SK-N-SH treated with all-trans-retinoic acid at 6 μM for 48 hours (cell line): ENCODE results near the gene CDK18.

ENCODE experiments used
- ATAC-seq: fragments of 200-7000 bp; cut with Tn5 transposase; 3 replicates; pipeline ENCODE4 v1.9.1; 2020; ENCODE audit warnings: mild to moderate bottlenecking, moderate library complexity
- ARNTL ChIP-seq: fragments of 450-650 bp; formaldehyde crosslinking; IDR thresholded peaks from 2 replicates; pipeline ENCODE4 v1.5.0; 2020; ENCODE audit warnings: low read depth, mild to moderate bottlenecking, moderate library complexity, borderline replicate concordance
- BACH2 ChIP-seq: fragments of 250-450 bp; sonication (Bioruptor Pico); IDR thresholded peaks from 2 replicates; pipeline ENCODE4 v1.9.0; 2021; ENCODE audit warnings: mild to moderate bottlenecking, borderline replicate concordance
- CREB5 ChIP-seq: fragments of 250-450 bp; sonication (Bioruptor Pico); IDR thresholded peaks from 2 replicates; pipeline ENCODE4 v1.5.1; 2020; ENCODE audit warnings: low read depth, mild to moderate bottlenecking, moderate library complexity
- CSDC2 ChIP-seq: fragments of 250-450 bp; sonication (Bioruptor Pico); IDR thresholded peaks from 2 replicates; pipeline ENCODE4 v1.5.0; 2020; ENCODE audit warnings: mild to moderate bottlenecking, moderate library complexity
- CSRNP3 ChIP-seq: fragments of 250-450 bp; sonication (Bioruptor Pico); IDR thresholded peaks from 2 replicates; pipeline ENCODE4 v1.5.1; 2021; ENCODE audit warnings: mild to moderate bottlenecking, moderate library complexity
- GLIS3 ChIP-seq: fragments of 250-450 bp; sonication (Bioruptor Pico); IDR thresholded peaks from 2 replicates; pipeline ENCODE4 v1.5.0; 2020; ENCODE audit warnings: mild to moderate bottlenecking, moderate library complexity
- ISL1 ChIP-seq: fragments of 250-450 bp; sonication (Bioruptor Pico); IDR thresholded peaks from 2 replicates; pipeline ENCODE4 v2.1.2; 2022; ENCODE audit warnings: mild to moderate bottlenecking, moderate library complexity
- OSR1 ChIP-seq: fragments of 250-450 bp; sonication (Bioruptor Pico); IDR thresholded peaks from 2 replicates; pipeline ENCODE4 v1.8.0; 2022; ENCODE audit warnings: moderate library complexity, mild to moderate bottlenecking, inconsistent platforms
- PATZ1 ChIP-seq: fragments of 250-450 bp; sonication (Bioruptor Pico); IDR thresholded peaks from 2 replicates; pipeline ENCODE4 v1.8.0; 2020; ENCODE audit warnings: mild to moderate bottlenecking, moderate library complexity, borderline replicate concordance
- PPARA ChIP-seq: fragments of 250-450 bp; sonication (Bioruptor Pico); IDR thresholded peaks from 2 replicates; pipeline ENCODE4 v1.5.0; 2020; ENCODE audit warnings: mild to moderate bottlenecking, borderline replicate concordance
- RARB ChIP-seq: fragments of 250-450 bp; sonication (Bioruptor Pico); IDR thresholded peaks from 2 replicates; pipeline ENCODE4 v1.8.0; 2021; ENCODE audit warnings: mild to moderate bottlenecking, moderate library complexity
- SNAI2 ChIP-seq: fragments of 250-450 bp; sonication (Bioruptor Pico); IDR thresholded peaks from 2 replicates; pipeline ENCODE4 v1.5.0; 2020; ENCODE audit warnings: mild to moderate bottlenecking, moderate library complexity
- TCF4 ChIP-seq: fragments of 250-450 bp; sonication (Bioruptor Pico); IDR thresholded peaks from 2 replicates; pipeline ENCODE4 v1.8.0; 2021; ENCODE audit warnings: mild to moderate bottlenecking, moderate library complexity, borderline replicate concordance
- TOX ChIP-seq: fragments of 250-450 bp; sonication (Bioruptor Pico); IDR thresholded peaks from 2 replicates; pipeline ENCODE4 v1.8.0; 2021; ENCODE audit warnings: mild to moderate bottlenecking, moderate library complexity, borderline replicate concordance
- TSHZ2 ChIP-seq: fragments of 250-450 bp; sonication (Bioruptor Pico); IDR thresholded peaks from 2 replicates; pipeline ENCODE4 v1.5.0; 2020; ENCODE audit warnings: mild to moderate bottlenecking, moderate library complexity
- ZC3H10 ChIP-seq: fragments of 250-450 bp; sonication (Bioruptor Pico); IDR thresholded peaks from 2 replicates; pipeline ENCODE4 v1.5.1; 2021; ENCODE audit warnings: mild to moderate bottlenecking, moderate library complexity
- ZFP30 ChIP-seq: fragments of 450-650 bp; formaldehyde crosslinking; IDR thresholded peaks from 2 replicates; pipeline ENCODE4 v1.5.0; 2022; ENCODE audit warnings: mild to moderate bottlenecking, moderate library complexity
- ZNF565 ChIP-seq: fragments of 450-650 bp; formaldehyde crosslinking; conservative IDR thresholded peaks from 2 replicates; pipeline ENCODE4 v1.5.0; 2020; ENCODE audit warnings: low read depth, mild to moderate bottlenecking, moderate library complexity
- ZNF70 ChIP-seq: fragments of 450-650 bp; formaldehyde crosslinking; IDR thresholded peaks from 2 replicates; pipeline ENCODE4 v1.5.0; 2020; ENCODE audit warnings: mild to moderate bottlenecking, moderate library complexity
- ZNF8 ChIP-seq: fragments of 450-650 bp; formaldehyde crosslinking; IDR thresholded peaks from 2 replicates; pipeline ENCODE4 v1.5.0; 2020; ENCODE audit warnings: mild to moderate bottlenecking, moderate library complexity

The CDK18 gene

GRCh38 chr1:205513774-205514173, 9.3 kb downstream of the CDK18 start (continued):
- TF ChIP-seq CSRNP3 (CRISPR knock-in tag) (no peak), BACH2 (no peak)
- TF ChIP-seq, all 23 proteins: peak for 0

- no peak for TF ChIP-seq TSHZ2
- TF ChIP-seq TOX (CRISPR knock-in tag): no peak
- TF ChIP-seq SNAI2 (CRISPR knock-in tag): no peak
- no peak for TF ChIP-seq ISL1 (CRISPR knock-in tag)
- no peak for TF ChIP-seq BACH2
- no peak for TF ChIP-seq CSDC2 (CRISPR knock-in tag)
- TF ChIP-seq RARB: no peak
- no peak for TF ChIP-seq OSR1
- no peak for TF ChIP-seq CREB5
- no peak for TF ChIP-seq GLIS3
- TF ChIP-seq PATZ1 (CRISPR knock-in tag): no peak
- TF ChIP-seq TCF4 (CRISPR knock-in tag): no peak
- TF ChIP-seq ARNTL (CRISPR knock-in tag): no peak
- TF ChIP-seq ZFP30: no peak
- no peak for TF ChIP-seq CSRNP3 (CRISPR knock-in tag)
- TF ChIP-seq PPARA (CRISPR knock-in tag): no peak
- TF ChIP-seq ZNF70 (CRISPR knock-in tag): no peak
- TF ChIP-seq ZNF8: no peak
- TF ChIP-seq ZNF565 (CRISPR knock-in tag): no peak
- TF ChIP-seq ZC3H10 (CRISPR knock-in tag): no peak
- ATAC-seq: no peak
These were observed 10.0 kb downstream of the CDK18 start for GRCh38 chr1:205514211-205515142.

- TF ChIP-seq CSDC2 (CRISPR knock-in tag) (no peak), TCF4 (CRISPR knock-in tag) (peak; percentile 85), TSHZ2 (0 out of 2 replicates have a peak, but pooled peaks have one; percentile 46), PPARA (CRISPR knock-in tag) (no peak; the same call in 1 of the 2 replicates), ARNTL (CRISPR knock-in tag) (no peak), CREB5 (no peak), RARB (no peak)
These were observed 11.3 kb downstream of the CDK18 start for GRCh38 chr1:205515781-205516253.

More at GRCh38 chr1:205515781-205516253, 11.3 kb downstream of the CDK18 start:
- ATAC-seq: peak; percentile 85
